OCI-LY7 (cell line): Measurements from ENCODE around the gene ALDH3A1. TPM values are rescaled to one million over a fixed set of nuclear protein-coding genes. Genes with fewer than 3 reads are reported as not detected.
A peak's percentile ranks its signal among the peaks of the same experiment; 100 is the strongest.

Experiments
- Bru-seq: library from RNA; stranded (reverse); fragments of 400-500 nt; gene quantifications from one replicate; lab custom pipeline; 2021; lab: Mats Ljungman, UMichigan
- BruChase-seq, 2 experiments: library from RNA; stranded (reverse); fragments of 400-500 nt; gene quantifications; one replicate each; lab custom pipeline; 2021; lab: Mats Ljungman, UMichigan
- BruUV-seq: library from RNA; stranded (reverse); fragments of 400-500 nt; replicated peaks from 2 replicates; lab custom pipeline; 2021; lab: Mats Ljungman, UMichigan
- CTCF ChIA-PET: fragments of 300-600 bp; sonication (Branson Sonifier 250); formaldehyde crosslinking; loops from one replicate; lab custom pipeline; 2022; ENCODE audit warnings: antibody characterized with exemption; ENCODE audit not compliant: unreplicated experiment; lab: Charles Lee
- POLR2A ChIA-PET: fragments of 300-600 bp; sonication (Branson Sonifier 250); formaldehyde crosslinking; loops from one replicate; lab custom pipeline; 2022; ENCODE audit warnings: antibody characterized with exemption; lab: Charles Lee
- DNase-seq: peaks from one replicate; pipeline ENCODE4 v3.0.0-alpha.2; 2015; ENCODE audit warnings: low spot score
- H2AFZ ChIP-seq: fragments of 200-600 bp; sonication (generic), shearing (Covaris generic); 2 replicates; pipeline ENCODE4 v1.6.1; 2014; ENCODE audit warnings: mild to moderate bottlenecking, antibody characterized with exemption, low read length, moderate library complexity
- H3K27ac ChIP-seq: fragments of 200-600 bp; sonication (generic); 2 replicates; pipeline ENCODE4 v1.5.1; 2014; ENCODE audit warnings: mixed run types, low read depth, mild to moderate bottlenecking, moderate library complexity, low read length, inconsistent platforms; ENCODE audit not compliant: poor library complexity, severe bottlenecking
- H3K36me3 ChIP-seq: fragments of 200-600 bp; sonication (generic); 2 replicates; pipeline ENCODE4 v1.6.1; 2014; ENCODE audit warnings: mild to moderate bottlenecking, antibody characterized with exemption, low read length, moderate library complexity, mixed read lengths; ENCODE audit not compliant: insufficient read depth
- H3K4me1 ChIP-seq: fragments of 200-600 bp; sonication (generic); 2 replicates; pipeline ENCODE4 v1.5.1; 2014; ENCODE audit warnings: mild to moderate bottlenecking, low read length; ENCODE audit not compliant: insufficient read depth, poor library complexity, severe bottlenecking
- H3K4me2 ChIP-seq: fragments of 200-600 bp; sonication (generic); 2 replicates; pipeline ENCODE4 v1.6.1; 2014; ENCODE audit warnings: mild to moderate bottlenecking, low read length
- H3K4me3 ChIP-seq: fragments of 200-600 bp; sonication (generic); 2 replicates; pipeline ENCODE4 v1.5.1; 2014; ENCODE audit warnings: mild to moderate bottlenecking, low read depth, low read length; ENCODE audit not compliant: poor library complexity, severe bottlenecking
- H3K79me2 ChIP-seq: fragments of 200-600 bp; sonication (generic); 2 replicates; pipeline ENCODE4 v1.6.1; 2016; ENCODE audit warnings: low read depth, mild to moderate bottlenecking, low read length, moderate library complexity, mixed read lengths; ENCODE audit not compliant: insufficient read depth
- H3K9me2 ChIP-seq: fragments of 200-600 bp; sonication (generic); 2 replicates; pipeline ENCODE4 v1.6.1; 2016; ENCODE audit warnings: mild to moderate bottlenecking, low read length, mixed read lengths; ENCODE audit not compliant: insufficient read depth
- H3K9me3 ChIP-seq: fragments of 200-600 bp; sonication (generic); 2 replicates; pipeline ENCODE4 v1.6.1; 2014; ENCODE audit warnings: mild to moderate bottlenecking, mixed run types, low read length, mixed read lengths
- H4K20me1 ChIP-seq: fragments of 200-600 bp; sonication (generic); 2 replicates; pipeline ENCODE4 v1.6.1; 2014; ENCODE audit warnings: mild to moderate bottlenecking, antibody characterized with exemption, low read length, moderate library complexity, mixed read lengths; ENCODE audit not compliant: insufficient read depth
- EZH2phosphoT487 ChIP-seq: fragments of 200-600 bp; sonication (generic); IDR thresholded peaks from 2 replicates; pipeline ENCODE4 v1.6.1; 2018; ENCODE audit warnings: low read depth, borderline replicate concordance, mild to moderate bottlenecking, mixed run types, antibody characterized with exemption, low read length, moderate library complexity, mixed read lengths
- intact Hi-C: fragments of 100-400 bp; cut with micrococcal nuclease; formaldehyde crosslinking; loops from one replicate; pipeline ENCODE4 v1.10.0; 2022; ENCODE audit not compliant: unreplicated experiment
- long read RNA-seq: library from polyadenylated mRNA; stranded (forward); transcript quantifications from one replicate; pipeline ENCODE4 v2.0.0, GENCODE V29; 2022
- total RNA-seq, 2 experiments: library from RNA; depleted of rRNA in 1 of 2; stranded (reverse); fragments of >200 nt in 1 of 2; shearing (Covaris generic) in 1 of 2; gene quantifications; 2 replicates each; pipeline ENCODE4 v1.2.3, GENCODE V29; 2014 to 2022
- TF ChIP-seq, protein P1 (sequence below): fragments of 200-600 bp; sonication (generic); conservative IDR thresholded peaks from 2 replicates; pipeline ENCODE4 v1.5.1; 2014; ENCODE audit warnings: mild to moderate bottlenecking, antibody characterized with exemption, low read length, moderate library complexity, mixed read lengths

Gene ALDH3A1
- 0.16 and 0.26 TPM in 2 replicates for total RNA-seq (2014; rRNA removed; shearing (Covaris generic))
- total RNA-seq (2022) = not detected in 2 replicates
- percentile 13 among the genes with signal in this experiment for Bru-seq, nascent RNA
- BruChase-seq, experiment 1, labeled RNA remaining after a 6-hour chase = percentile 17 among the genes with signal in this experiment
- percentile 15 among the genes with signal in this experiment for BruChase-seq, experiment 2, labeled RNA remaining after a 2-hour chase
- long read RNA-seq = 0 reads

DNA sequence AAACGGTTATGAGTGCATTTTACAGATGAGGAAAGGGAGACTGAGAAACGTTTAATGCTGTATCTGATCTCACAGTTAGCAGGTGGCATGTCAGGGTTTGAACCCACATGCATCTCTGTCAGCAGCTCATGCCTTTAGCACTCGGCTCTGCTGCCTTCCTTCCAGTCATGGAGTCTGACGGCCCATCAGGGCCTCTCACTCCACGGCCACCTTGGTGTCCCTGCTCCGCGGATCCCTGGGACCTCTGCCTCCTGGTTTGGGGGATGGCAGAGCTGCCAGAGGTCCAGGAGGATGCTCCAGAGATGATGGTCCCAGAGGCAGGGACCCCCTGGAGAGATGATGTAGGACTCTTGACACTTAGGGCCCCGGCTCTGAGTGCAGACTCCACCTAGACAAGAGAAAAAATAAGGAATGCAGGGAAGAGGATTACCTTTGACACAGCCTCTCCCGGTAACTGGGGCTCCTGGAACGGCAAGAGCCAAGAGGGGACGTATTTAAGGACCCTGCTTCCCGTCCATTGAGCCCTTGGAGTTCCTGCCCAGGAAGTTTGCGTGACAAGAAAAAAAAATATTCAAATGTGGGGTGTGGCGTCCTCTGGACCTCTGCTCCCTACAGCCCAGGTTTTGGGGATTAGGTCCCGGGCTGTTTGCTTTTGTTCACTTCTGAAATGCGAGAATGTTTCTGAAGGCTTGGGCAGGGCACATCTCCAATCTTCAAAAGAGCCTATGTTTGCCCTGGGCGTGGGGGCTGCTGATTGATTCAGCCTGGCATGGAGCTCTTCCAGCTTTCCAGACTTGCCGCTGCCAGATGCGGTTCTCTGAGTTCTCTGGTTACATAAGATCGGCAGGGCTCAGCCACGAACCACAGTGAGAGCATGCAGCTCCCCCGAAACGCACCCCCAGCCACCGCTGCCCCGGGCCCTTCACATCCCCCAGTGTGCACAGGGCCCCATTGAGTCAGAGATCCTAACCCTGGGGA lies at the start of gene ALDH3A1:
TSS of gene ALDH3A1 (minus strand) at position 470 of the 978 bp plus-strand sequence. CDS start 3,169 bp downstream, outside the sequence.
- no TSS peak for BruUV-seq
- Histone ChIP-seq H3K4me1 (no peaks in the 10 kb centered on the region), H3K4me2 (no peak within 1 kb of the TSS), H3K9me3 (no peaks in the 10 kb centered on the region), H4K20me1 (no peaks in the 10 kb centered on the region), H3K4me3 (no peak within 1 kb of the TSS), H3K9me2 (no peaks in the 10 kb centered on the region), H2AFZ (no peak within 1 kb of the TSS), H3K79me2 (no peaks in the 10 kb centered on the region), H3K36me3 (no peaks in the 10 kb centered on the region), H3K27ac (no peak within 1 kb of the TSS)
- TF ChIP-seq EZH2phosphoT487 = no peak
- TF ChIP-seq, protein P1, sequence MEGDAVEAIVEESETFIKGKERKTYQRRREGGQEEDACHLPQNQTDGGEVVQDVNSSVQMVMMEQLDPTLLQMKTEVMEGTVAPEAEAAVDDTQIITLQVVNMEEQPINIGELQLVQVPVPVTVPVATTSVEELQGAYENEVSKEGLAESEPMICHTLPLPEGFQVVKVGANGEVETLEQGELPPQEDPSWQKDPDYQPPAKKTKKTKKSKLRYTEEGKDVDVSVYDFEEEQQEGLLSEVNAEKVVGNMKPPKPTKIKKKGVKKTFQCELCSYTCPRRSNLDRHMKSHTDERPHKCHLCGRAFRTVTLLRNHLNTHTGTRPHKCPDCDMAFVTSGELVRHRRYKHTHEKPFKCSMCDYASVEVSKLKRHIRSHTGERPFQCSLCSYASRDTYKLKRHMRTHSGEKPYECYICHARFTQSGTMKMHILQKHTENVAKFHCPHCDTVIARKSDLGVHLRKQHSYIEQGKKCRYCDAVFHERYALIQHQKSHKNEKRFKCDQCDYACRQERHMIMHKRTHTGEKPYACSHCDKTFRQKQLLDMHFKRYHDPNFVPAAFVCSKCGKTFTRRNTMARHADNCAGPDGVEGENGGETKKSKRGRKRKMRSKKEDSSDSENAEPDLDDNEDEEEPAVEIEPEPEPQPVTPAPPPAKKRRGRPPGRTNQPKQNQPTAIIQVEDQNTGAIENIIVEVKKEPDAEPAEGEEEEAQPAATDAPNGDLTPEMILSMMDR = no peak
- no peak for DNase-seq
- CTCF ChIA-PET = interaction anchor here (0.6 kb wide), 1 partner anchor 293 kb away, joined by 4 read pairs; no protein-coding TSS in a partner anchor
- intact Hi-C loops = no loop called here
- POLR2A ChIA-PET = no interaction called here

DNA sequence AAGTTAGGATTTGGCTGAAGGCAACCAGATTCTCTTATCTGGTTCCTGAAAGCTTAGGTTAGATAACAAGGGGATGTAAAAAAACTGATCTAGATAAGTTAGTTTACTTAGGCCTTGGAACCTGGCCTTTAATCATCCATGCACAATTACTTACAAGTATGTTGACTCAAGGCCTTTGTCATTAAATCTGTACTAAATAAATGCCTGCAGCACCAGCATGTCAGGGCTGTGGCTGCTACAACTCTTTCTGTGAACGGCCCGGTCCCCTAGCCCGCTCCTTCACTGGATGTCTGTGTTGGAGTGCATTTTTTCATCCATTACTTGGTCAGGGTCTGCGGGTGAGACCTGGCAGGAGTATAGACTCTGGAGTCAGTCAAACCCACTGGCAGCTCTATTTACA lies 48.4 kb upstream of the ALDH3A1 start:
- H3K4me2 ChIP-seq = no peak overlapping the region
- no peak overlapping the region for H2AFZ ChIP-seq
- H3K4me1 ChIP-seq = no peaks in the 10 kb centered on the region
- H3K79me2 ChIP-seq = no peaks in the 10 kb centered on the region
- ChIA-PET CTCF (no interaction called here), POLR2A (interaction anchor here (0.5 kb wide), 1 partner anchor 422 kb away, joined by 3 read pairs; no protein-coding TSS in a partner anchor)
- no peak overlapping the region for H3K4me3 ChIP-seq
- peaks cover 13% of the 10 kb centered on the region for H3K36me3 ChIP-seq
- H3K9me3 ChIP-seq = peaks cover 18% of the 10 kb centered on the region; the same call in 1 of the 2 replicates
- peak; percentile 8 for DNase-seq
- no peaks in the 10 kb centered on the region for H3K9me2 ChIP-seq
- intact Hi-C loops = no loop called here
- no peaks in the 10 kb centered on the region for H4K20me1 ChIP-seq
- TF ChIP-seq EZH2phosphoT487 = no peak
- TF ChIP-seq, protein P1 = no peak
- H3K27ac ChIP-seq = no peak overlapping the region
- BruUV-seq = no TSS peak
